ENCODE measurements around the gene TMEM200B.
"Not testable (repeated sequence)": the region's sequence is repeated elsewhere in the genome, so short reads cannot be mapped to it uniquely, and the experiment has no call there.

DNA sequence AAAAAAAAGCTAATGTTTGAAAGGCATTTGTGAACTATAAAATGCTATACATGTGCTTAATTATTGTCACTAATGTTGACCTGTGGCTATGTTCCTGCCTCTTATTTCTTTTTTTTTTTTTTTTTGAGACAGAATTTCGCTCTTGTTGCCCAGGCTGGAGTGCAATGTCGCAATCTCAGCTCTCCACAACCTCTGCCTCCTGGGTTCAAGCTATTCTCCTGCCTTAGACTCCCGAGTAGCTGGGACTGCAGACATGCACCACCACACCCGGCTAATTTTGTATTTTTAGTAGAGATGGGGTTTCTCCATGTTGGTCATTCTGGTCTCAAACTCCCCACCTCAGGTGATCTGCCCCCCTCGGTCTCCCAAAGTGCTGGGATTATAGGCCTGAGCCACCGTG, 15.7 kb downstream of the TMEM200B start:
- TF ChIP-seq CTCF, POLR2A (IDR thresholded peaks at IDR 0.05): not testable (repeated sequence)
